WTC11 (cell line): ENCODE measurements around the gene OR14J1. TPM values are rescaled to one million over a fixed set of nuclear protein-coding genes. Genes with fewer than 3 reads are reported as not detected.

Source experiments
- ATAC-seq: fragments of 200-7000 bp; cut with Tn5 transposase; 2 replicates; pipeline ENCODE4 v1.10.0; 2021; ENCODE audit warnings: mild to moderate bottlenecking, moderate library complexity
- CTCF ChIA-PET: fragments of 300-600 bp; sonication (Branson Sonifier 250); formaldehyde crosslinking; loops from one replicate; lab custom pipeline; 2021; ENCODE audit warnings: antibody characterized with exemption; lab: Charles Lee
- POLR2A ChIA-PET: fragments of 350-600 bp; sonication (Branson Sonifier 250); formaldehyde crosslinking; loops from one replicate; lab custom pipeline; 2021; ENCODE audit warnings: antibody characterized with exemption; lab: Charles Lee
- DNase-seq: peaks from one replicate; pipeline ENCODE4 v3.0.0; 2021; ENCODE audit warnings: low spot score
- H3K27ac Mint-ChIP-seq: 2 replicates; pipeline ENCODE4 v1.8.0; 2021; ENCODE audit warnings: mixed read lengths
- H3K27me3 Mint-ChIP-seq: 2 replicates; pipeline ENCODE4 v1.8.0; 2021; ENCODE audit warnings: low read depth, mild to moderate bottlenecking, moderate library complexity, mixed read lengths
- H3K36me3 Mint-ChIP-seq: 2 replicates; pipeline ENCODE4 v1.8.0; 2021; ENCODE audit warnings: mixed read lengths
- H3K4me1 Mint-ChIP-seq: 2 replicates; pipeline ENCODE4 v1.8.0; 2022; ENCODE audit warnings: mixed read lengths
- H3K4me3 Mint-ChIP-seq: 2 replicates; pipeline ENCODE4 v1.8.0; 2021; ENCODE audit warnings: mild to moderate bottlenecking, moderate library complexity, mixed read lengths
- H3K9me3 Mint-ChIP-seq: 2 replicates; pipeline ENCODE4 v1.8.0; 2021; ENCODE audit warnings: mixed read lengths
- ELF4 ChIP-seq: sonication (generic); formaldehyde crosslinking; IDR thresholded peaks from 2 replicates; pipeline ENCODE4 v1.8.1; 2022; ENCODE audit warnings: low read depth, mild to moderate bottlenecking, moderate library complexity, missing genetic modification reagents
- EMX1 ChIP-seq: fragments of 250-450 bp; sonication (Bioruptor Pico); IDR thresholded peaks from 2 replicates; pipeline ENCODE4 v1.8.0; 2021; ENCODE audit warnings: mild to moderate bottlenecking
- ETV6 ChIP-seq: sonication (generic); formaldehyde crosslinking; IDR thresholded peaks from 2 replicates; pipeline ENCODE4 v1.8.1; 2022; ENCODE audit warnings: mild to moderate bottlenecking, missing genetic modification reagents
- FOXK1 ChIP-seq: sonication (generic); formaldehyde crosslinking; IDR thresholded peaks from 2 replicates; pipeline ENCODE4 v1.8.0; 2022; ENCODE audit warnings: mild to moderate bottlenecking, moderate library complexity, missing genetic modification reagents
- GABPB1 ChIP-seq: sonication (generic); formaldehyde crosslinking; IDR thresholded peaks from 2 replicates; pipeline ENCODE4 v1.8.1; 2023; ENCODE audit warnings: mild to moderate bottlenecking, missing genetic modification reagents
- KAT7 ChIP-seq: sonication (generic); formaldehyde crosslinking; IDR thresholded peaks from 2 replicates; pipeline ENCODE4 v1.8.1; 2023; ENCODE audit warnings: missing genetic modification reagents, mild to moderate bottlenecking, borderline replicate concordance
- NFYB ChIP-seq: sonication (generic); formaldehyde crosslinking; conservative IDR thresholded peaks from 2 replicates; pipeline ENCODE4 v1.8.0; 2022; ENCODE audit warnings: low read depth, missing genetic modification reagents
- RORB ChIP-seq: fragments of 250-450 bp; sonication (Bioruptor Pico); IDR thresholded peaks from 2 replicates; pipeline ENCODE4 v1.9.0; 2021; ENCODE audit warnings: mild to moderate bottlenecking
- SMAD4 ChIP-seq: sonication (generic); formaldehyde crosslinking; IDR thresholded peaks from 2 replicates; pipeline ENCODE4 v1.8.0; 2022; ENCODE audit warnings: mild to moderate bottlenecking, missing genetic modification reagents
- total RNA-seq: library from RNA; stranded (reverse); gene quantifications from 3 replicates; pipeline ENCODE4 v1.2.3, GENCODE V29; 2021
- TF ChIP-seq, protein P1 (sequence below): sonication (generic); formaldehyde crosslinking; IDR thresholded peaks from 2 replicates; pipeline ENCODE4 v1.8.1; 2023; ENCODE audit warnings: mild to moderate bottlenecking, missing genetic modification reagents, borderline replicate concordance
- TF ChIP-seq, protein P2 (sequence below): sonication (generic); formaldehyde crosslinking; IDR thresholded peaks from 2 replicates; pipeline ENCODE4 v1.8.1; 2022; ENCODE audit warnings: mild to moderate bottlenecking, missing genetic modification reagents, moderate library complexity, borderline replicate concordance
- TF ChIP-seq, protein P3 (sequence below): sonication (generic); formaldehyde crosslinking; IDR thresholded peaks from 2 replicates; pipeline ENCODE4 v1.8.1; 2023; ENCODE audit warnings: mild to moderate bottlenecking, missing genetic modification reagents
- TF ChIP-seq, protein P4 (sequence below): sonication (generic); formaldehyde crosslinking; IDR thresholded peaks from 2 replicates; pipeline ENCODE4 v1.8.1; 2023; ENCODE audit warnings: mild to moderate bottlenecking, missing genetic modification reagents, moderate library complexity
- TF ChIP-seq, protein P5 (sequence below): sonication (generic); formaldehyde crosslinking; conservative IDR thresholded peaks from 2 replicates; pipeline ENCODE4 v1.8.1; 2023; ENCODE audit warnings: mild to moderate bottlenecking, low read depth, missing genetic modification reagents, moderate library complexity
- TF ChIP-seq, protein P6 (sequence below): sonication (generic); formaldehyde crosslinking; IDR thresholded peaks from 2 replicates; pipeline ENCODE4 v1.8.0; 2022; ENCODE audit warnings: missing genetic modification reagents
- TF ChIP-seq, protein P7 (sequence below): fragments of 250-450 bp; sonication (Bioruptor Pico); IDR thresholded peaks from 2 replicates; pipeline ENCODE4 v1.9.0; 2021; ENCODE audit warnings: mild to moderate bottlenecking
- TF ChIP-seq, protein P8 (sequence below): sonication (generic); formaldehyde crosslinking; conservative IDR thresholded peaks from 2 replicates; pipeline ENCODE4 v1.8.1; 2022; ENCODE audit warnings: mild to moderate bottlenecking, missing genetic modification reagents
- TF ChIP-seq, protein P9 (sequence below): sonication (generic); formaldehyde crosslinking; IDR thresholded peaks from 2 replicates; pipeline ENCODE4 v1.8.1; 2022; ENCODE audit warnings: low read depth, missing genetic modification reagents, borderline replicate concordance

The OR14J1 gene
- total RNA-seq, 1 experiment from 2014 or later = not detected

DNA sequence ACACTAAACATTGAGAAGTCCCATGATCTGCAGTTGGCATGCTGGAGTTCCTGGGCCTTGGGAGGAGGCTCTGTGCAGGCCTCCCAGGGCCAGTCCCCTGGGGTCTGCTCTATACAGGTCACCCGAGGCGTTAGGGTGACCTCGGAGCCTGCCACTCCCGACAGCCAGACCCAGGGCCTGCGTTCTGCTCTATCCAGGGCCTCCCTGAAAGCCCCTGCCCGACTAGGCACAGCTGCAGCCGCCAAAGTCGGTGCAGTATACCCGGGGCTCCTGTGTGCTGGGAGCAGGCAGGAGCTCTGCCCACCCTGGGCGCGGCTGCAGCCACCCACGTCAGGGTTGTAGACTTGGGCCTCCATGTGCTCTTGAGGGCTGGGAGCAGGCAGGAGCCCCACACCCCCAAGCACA, 6.3 kb upstream of the OR14J1 start (continued):
- TF ChIP-seq, protein P1, sequence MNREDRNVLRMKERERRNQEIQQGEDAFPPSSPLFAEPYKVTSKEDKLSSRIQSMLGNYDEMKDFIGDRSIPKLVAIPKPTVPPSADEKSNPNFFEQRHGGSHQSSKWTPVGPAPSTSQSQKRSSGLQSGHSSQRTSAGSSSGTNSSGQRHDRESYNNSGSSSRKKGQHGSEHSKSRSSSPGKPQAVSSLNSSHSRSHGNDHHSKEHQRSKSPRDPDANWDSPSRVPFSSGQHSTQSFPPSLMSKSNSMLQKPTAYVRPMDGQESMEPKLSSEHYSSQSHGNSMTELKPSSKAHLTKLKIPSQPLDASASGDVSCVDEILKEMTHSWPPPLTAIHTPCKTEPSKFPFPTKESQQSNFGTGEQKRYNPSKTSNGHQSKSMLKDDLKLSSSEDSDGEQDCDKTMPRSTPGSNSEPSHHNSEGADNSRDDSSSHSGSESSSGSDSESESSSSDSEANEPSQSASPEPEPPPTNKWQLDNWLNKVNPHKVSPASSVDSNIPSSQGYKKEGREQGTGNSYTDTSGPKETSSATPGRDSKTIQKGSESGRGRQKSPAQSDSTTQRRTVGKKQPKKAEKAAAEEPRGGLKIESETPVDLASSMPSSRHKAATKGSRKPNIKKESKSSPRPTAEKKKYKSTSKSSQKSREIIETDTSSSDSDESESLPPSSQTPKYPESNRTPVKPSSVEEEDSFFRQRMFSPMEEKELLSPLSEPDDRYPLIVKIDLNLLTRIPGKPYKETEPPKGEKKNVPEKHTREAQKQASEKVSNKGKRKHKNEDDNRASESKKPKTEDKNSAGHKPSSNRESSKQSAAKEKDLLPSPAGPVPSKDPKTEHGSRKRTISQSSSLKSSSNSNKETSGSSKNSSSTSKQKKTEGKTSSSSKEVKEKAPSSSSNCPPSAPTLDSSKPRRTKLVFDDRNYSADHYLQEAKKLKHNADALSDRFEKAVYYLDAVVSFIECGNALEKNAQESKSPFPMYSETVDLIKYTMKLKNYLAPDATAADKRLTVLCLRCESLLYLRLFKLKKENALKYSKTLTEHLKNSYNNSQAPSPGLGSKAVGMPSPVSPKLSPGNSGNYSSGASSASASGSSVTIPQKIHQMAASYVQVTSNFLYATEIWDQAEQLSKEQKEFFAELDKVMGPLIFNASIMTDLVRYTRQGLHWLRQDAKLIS (CRISPR knock-in tag) = no peak
- TF ChIP-seq RORB (CRISPR knock-in tag) (no peak), ELF4 (no peak), ETV6 (CRISPR knock-in tag) (no peak)
- TF ChIP-seq, protein P2, sequence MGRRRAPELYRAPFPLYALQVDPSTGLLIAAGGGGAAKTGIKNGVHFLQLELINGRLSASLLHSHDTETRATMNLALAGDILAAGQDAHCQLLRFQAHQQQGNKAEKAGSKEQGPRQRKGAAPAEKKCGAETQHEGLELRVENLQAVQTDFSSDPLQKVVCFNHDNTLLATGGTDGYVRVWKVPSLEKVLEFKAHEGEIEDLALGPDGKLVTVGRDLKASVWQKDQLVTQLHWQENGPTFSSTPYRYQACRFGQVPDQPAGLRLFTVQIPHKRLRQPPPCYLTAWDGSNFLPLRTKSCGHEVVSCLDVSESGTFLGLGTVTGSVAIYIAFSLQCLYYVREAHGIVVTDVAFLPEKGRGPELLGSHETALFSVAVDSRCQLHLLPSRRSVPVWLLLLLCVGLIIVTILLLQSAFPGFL (CRISPR knock-in tag) = no peak

DNA sequence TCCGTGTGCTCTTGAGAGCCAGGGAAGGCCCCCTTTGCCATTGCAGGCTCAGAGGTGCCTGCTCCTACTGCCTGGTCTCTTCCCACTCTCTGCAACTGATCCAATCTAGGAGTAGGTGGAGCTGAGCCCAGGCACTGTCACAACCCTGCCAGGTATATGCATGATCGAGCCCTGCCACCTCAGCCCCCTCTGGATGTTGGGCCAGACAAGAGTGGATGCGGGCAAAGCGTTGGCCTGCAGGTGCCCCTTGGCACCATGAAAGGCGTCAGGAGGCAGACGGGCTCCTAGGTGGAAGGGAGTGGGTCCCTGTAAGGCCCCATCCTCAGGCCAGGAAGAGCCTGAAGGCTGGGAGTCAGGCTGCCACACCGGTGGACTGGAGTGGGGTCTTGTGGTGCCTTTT, 5.9 kb upstream of the OR14J1 start:
- Mint-ChIP-seq H3K4me1 (peaks cover 13% of the 10 kb centered on the region), H3K9me3 (peaks cover 4% of the 10 kb centered on the region; the same call in 1 of the 2 replicates), H3K27me3 (no peaks in the 10 kb centered on the region), H3K4me3 (no peak overlapping the region), H3K27ac (no peak overlapping the region), H3K36me3 (no peaks in the 10 kb centered on the region)
- ChIA-PET POLR2A (no interaction called here), CTCF (no interaction called here)
- ATAC-seq = no peak
- DNase-seq = no peak
- TF ChIP-seq, protein P3, sequence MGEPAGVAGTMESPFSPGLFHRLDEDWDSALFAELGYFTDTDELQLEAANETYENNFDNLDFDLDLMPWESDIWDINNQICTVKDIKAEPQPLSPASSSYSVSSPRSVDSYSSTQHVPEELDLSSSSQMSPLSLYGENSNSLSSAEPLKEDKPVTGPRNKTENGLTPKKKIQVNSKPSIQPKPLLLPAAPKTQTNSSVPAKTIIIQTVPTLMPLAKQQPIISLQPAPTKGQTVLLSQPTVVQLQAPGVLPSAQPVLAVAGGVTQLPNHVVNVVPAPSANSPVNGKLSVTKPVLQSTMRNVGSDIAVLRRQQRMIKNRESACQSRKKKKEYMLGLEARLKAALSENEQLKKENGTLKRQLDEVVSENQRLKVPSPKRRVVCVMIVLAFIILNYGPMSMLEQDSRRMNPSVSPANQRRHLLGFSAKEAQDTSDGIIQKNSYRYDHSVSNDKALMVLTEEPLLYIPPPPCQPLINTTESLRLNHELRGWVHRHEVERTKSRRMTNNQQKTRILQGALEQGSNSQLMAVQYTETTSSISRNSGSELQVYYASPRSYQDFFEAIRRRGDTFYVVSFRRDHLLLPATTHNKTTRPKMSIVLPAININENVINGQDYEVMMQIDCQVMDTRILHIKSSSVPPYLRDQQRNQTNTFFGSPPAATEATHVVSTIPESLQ (CRISPR knock-in tag) = no peak
- no peak for TF ChIP-seq KAT7 (CRISPR knock-in tag)
- TF ChIP-seq NFYB (CRISPR knock-in tag) = no peak
- TF ChIP-seq, protein P4, sequence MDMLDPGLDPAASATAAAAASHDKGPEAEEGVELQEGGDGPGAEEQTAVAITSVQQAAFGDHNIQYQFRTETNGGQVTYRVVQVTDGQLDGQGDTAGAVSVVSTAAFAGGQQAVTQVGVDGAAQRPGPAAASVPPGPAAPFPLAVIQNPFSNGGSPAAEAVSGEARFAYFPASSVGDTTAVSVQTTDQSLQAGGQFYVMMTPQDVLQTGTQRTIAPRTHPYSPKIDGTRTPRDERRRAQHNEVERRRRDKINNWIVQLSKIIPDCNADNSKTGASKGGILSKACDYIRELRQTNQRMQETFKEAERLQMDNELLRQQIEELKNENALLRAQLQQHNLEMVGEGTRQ (CRISPR knock-in tag) = no peak
- no peak for TF ChIP-seq SMAD4 (CRISPR knock-in tag)
- no peak for TF ChIP-seq FOXK1 (CRISPR knock-in tag)
- TF ChIP-seq EMX1 (CRISPR knock-in tag) = no peak
- TF ChIP-seq, protein P5, sequence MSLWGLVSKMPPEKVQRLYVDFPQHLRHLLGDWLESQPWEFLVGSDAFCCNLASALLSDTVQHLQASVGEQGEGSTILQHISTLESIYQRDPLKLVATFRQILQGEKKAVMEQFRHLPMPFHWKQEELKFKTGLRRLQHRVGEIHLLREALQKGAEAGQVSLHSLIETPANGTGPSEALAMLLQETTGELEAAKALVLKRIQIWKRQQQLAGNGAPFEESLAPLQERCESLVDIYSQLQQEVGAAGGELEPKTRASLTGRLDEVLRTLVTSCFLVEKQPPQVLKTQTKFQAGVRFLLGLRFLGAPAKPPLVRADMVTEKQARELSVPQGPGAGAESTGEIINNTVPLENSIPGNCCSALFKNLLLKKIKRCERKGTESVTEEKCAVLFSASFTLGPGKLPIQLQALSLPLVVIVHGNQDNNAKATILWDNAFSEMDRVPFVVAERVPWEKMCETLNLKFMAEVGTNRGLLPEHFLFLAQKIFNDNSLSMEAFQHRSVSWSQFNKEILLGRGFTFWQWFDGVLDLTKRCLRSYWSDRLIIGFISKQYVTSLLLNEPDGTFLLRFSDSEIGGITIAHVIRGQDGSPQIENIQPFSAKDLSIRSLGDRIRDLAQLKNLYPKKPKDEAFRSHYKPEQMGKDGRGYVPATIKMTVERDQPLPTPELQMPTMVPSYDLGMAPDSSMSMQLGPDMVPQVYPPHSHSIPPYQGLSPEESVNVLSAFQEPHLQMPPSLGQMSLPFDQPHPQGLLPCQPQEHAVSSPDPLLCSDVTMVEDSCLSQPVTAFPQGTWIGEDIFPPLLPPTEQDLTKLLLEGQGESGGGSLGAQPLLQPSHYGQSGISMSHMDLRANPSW = no peak
- no peak for TF ChIP-seq RORB (CRISPR knock-in tag)
- TF ChIP-seq, protein P6, sequence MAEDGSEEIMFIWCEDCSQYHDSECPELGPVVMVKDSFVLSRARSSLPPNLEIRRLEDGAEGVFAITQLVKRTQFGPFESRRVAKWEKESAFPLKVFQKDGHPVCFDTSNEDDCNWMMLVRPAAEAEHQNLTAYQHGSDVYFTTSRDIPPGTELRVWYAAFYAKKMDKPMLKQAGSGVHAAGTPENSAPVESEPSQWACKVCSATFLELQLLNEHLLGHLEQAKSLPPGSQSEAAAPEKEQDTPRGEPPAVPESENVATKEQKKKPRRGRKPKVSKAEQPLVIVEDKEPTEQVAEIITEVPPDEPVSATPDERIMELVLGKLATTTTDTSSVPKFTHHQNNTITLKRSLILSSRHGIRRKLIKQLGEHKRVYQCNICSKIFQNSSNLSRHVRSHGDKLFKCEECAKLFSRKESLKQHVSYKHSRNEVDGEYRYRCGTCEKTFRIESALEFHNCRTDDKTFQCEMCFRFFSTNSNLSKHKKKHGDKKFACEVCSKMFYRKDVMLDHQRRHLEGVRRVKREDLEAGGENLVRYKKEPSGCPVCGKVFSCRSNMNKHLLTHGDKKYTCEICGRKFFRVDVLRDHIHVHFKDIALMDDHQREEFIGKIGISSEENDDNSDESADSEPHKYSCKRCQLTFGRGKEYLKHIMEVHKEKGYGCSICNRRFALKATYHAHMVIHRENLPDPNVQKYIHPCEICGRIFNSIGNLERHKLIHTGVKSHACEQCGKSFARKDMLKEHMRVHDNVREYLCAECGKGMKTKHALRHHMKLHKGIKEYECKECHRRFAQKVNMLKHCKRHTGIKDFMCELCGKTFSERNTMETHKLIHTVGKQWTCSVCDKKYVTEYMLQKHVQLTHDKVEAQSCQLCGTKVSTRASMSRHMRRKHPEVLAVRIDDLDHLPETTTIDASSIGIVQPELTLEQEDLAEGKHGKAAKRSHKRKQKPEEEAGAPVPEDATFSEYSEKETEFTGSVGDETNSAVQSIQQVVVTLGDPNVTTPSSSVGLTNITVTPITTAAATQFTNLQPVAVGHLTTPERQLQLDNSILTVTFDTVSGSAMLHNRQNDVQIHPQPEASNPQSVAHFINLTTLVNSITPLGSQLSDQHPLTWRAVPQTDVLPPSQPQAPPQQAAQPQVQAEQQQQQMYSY (CRISPR knock-in tag) = no peak
- TF ChIP-seq, protein P7, sequence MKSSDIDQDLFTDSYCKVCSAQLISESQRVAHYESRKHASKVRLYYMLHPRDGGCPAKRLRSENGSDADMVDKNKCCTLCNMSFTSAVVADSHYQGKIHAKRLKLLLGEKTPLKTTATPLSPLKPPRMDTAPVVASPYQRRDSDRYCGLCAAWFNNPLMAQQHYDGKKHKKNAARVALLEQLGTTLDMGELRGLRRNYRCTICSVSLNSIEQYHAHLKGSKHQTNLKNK = no peak
- TF ChIP-seq, protein P8, sequence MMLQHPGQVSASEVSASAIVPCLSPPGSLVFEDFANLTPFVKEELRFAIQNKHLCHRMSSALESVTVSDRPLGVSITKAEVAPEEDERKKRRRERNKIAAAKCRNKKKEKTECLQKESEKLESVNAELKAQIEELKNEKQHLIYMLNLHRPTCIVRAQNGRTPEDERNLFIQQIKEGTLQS (CRISPR knock-in tag) = no peak
- TF ChIP-seq, protein P9, sequence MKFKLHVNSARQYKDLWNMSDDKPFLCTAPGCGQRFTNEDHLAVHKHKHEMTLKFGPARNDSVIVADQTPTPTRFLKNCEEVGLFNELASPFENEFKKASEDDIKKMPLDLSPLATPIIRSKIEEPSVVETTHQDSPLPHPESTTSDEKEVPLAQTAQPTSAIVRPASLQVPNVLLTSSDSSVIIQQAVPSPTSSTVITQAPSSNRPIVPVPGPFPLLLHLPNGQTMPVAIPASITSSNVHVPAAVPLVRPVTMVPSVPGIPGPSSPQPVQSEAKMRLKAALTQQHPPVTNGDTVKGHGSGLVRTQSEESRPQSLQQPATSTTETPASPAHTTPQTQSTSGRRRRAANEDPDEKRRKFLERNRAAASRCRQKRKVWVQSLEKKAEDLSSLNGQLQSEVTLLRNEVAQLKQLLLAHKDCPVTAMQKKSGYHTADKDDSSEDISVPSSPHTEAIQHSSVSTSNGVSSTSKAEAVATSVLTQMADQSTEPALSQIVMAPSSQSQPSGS (CRISPR knock-in tag) = no peak
- no peak for TF ChIP-seq GABPB1 (CRISPR knock-in tag)
- no peak for TF ChIP-seq ETV6 (CRISPR knock-in tag)
